K562 (cell line): ENCODE results near the gene CTBP2. TPM values are rescaled to one million over a fixed set of nuclear protein-coding genes. Genes with fewer than 3 reads are reported as not detected.

ENCODE experiments used
- ATF7 ChIP-seq: fragments of 450-650 bp; IDR thresholded peaks from 2 replicates; pipeline ENCODE4 v1.7.1; 2014; ENCODE audit warnings: mild to moderate bottlenecking, moderate library complexity
- CC2D1A ChIP-seq: fragments of 450-650 bp; IDR thresholded peaks from 2 replicates; pipeline ENCODE4 v1.6.1; 2017; ENCODE audit warnings: mild to moderate bottlenecking
- CTBP1 ChIP-seq: fragments of 450-650 bp; IDR thresholded peaks from 2 replicates; pipeline ENCODE4 v1.6.1; 2016; ENCODE audit warnings: borderline replicate concordance
- CUX1 ChIP-seq: fragments of 200-800 bp; sonication (Bioruptor generic); IDR thresholded peaks from 2 replicates; pipeline ENCODE4 v1.6.1; 2016; ENCODE audit warnings: missing genetic modification characterization, missing compliant biosample characterization
- FOSL1 ChIP-seq: fragments of 200-800 bp; sonication (Bioruptor generic); conservative IDR thresholded peaks from 2 replicates; pipeline ENCODE4 v1.6.1; 2016; ENCODE audit warnings: missing genetic modification characterization, missing compliant biosample characterization
- FOXA3 ChIP-seq, 2 experiments: fragments of 450-650 bp in 1 of 2; sonication (generic) in 1 of 2; formaldehyde crosslinking; IDR thresholded peaks in 1 of 2; conservative IDR thresholded peaks in 1 of 2; 2 replicates each; pipeline versions ENCODE4 v1.4.0 to v1.8.0; 2020 to 2022; ENCODE audit warnings: mild to moderate bottlenecking in 2 of 2, missing genetic modification reagents in 1 of 2
- HDAC2 ChIP-seq: fragments of 450-650 bp; IDR thresholded peaks from 2 replicates; pipeline ENCODE4 v1.6.1; 2016; ENCODE audit warnings: mild to moderate bottlenecking
- HNRNPL ChIP-seq: fragments of 200-400 bp; formaldehyde crosslinking; IDR thresholded peaks from 2 replicates; pipeline ENCODE4 v1.6.1; 2017; ENCODE audit warnings: low read depth, mild to moderate bottlenecking, low read length
- KDM1A ChIP-seq, 2 experiments: fragments of 450-650 bp; IDR thresholded peaks; 2 replicates each; pipeline ENCODE4 v1.6.1; 2016; ENCODE audit warnings: mild to moderate bottlenecking in 2 of 2
- MTA2 ChIP-seq: fragments of 450-650 bp; IDR thresholded peaks from 2 replicates; pipeline ENCODE4 v1.6.1; 2016; ENCODE audit warnings: low read depth
- NCOA2 ChIP-seq, 2 experiments: fragments of 450-650 bp; IDR thresholded peaks; 2 replicates each; pipeline ENCODE4 v1.6.1; 2018; ENCODE audit warnings: mild to moderate bottlenecking in 2 of 2, moderate library complexity in 1 of 2; ENCODE audit not compliant: partially characterized antibody in 2 of 2
- NCOR1 ChIP-seq: fragments of 450-650 bp; IDR thresholded peaks from 2 replicates; pipeline ENCODE4 v1.6.1; 2016; ENCODE audit warnings: mild to moderate bottlenecking, moderate library complexity
- NFE2 ChIP-seq: IDR thresholded peaks from 2 replicates; pipeline ENCODE4 v1.6.1; 2014; ENCODE audit warnings: antibody characterized with exemption, low read depth
- PKNOX1 ChIP-seq: fragments of 450-650 bp; IDR thresholded peaks from 2 replicates; pipeline ENCODE4 v1.6.1; 2016
- POLR2AphosphoS5 ChIP-seq: IDR thresholded peaks from 2 replicates; pipeline ENCODE4 v1.6.1; 2011; ENCODE audit warnings: mild to moderate bottlenecking, low read depth, low read length, moderate library complexity; ENCODE audit not compliant: control insufficient read depth, insufficient read depth
- POLR2B ChIP-seq: fragments of 450-650 bp; IDR thresholded peaks from 2 replicates; pipeline ENCODE4 v1.6.1; 2018; ENCODE audit warnings: low read depth; ENCODE audit not compliant: partially characterized antibody
- PTTG1 ChIP-seq: fragments of 450-650 bp; IDR thresholded peaks from 2 replicates; pipeline ENCODE4 v1.6.1; 2016; ENCODE audit warnings: low read depth, mild to moderate bottlenecking, missing genetic modification characterization, missing compliant biosample characterization
- SMARCA4 ChIP-seq: fragments of 450-650 bp; IDR thresholded peaks from 2 replicates; pipeline ENCODE4 v1.6.1; 2016
- TAL1 ChIP-seq: fragments of 450-650 bp; IDR thresholded peaks from 2 replicates; pipeline ENCODE4 v1.6.1; 2016; ENCODE audit warnings: mild to moderate bottlenecking
- TFAP4 ChIP-seq: sonication (generic); formaldehyde crosslinking; IDR thresholded peaks from 2 replicates; pipeline ENCODE4 v1.8.0; 2022; ENCODE audit warnings: missing genetic modification reagents, mild to moderate bottlenecking, moderate library complexity, borderline replicate concordance
- ZFPM2 ChIP-seq: fragments of 250-450 bp; sonication (Bioruptor Pico); IDR thresholded peaks from 2 replicates; pipeline ENCODE4 v1.5.1; 2022; ENCODE audit warnings: mild to moderate bottlenecking
- polyA plus RNA-seq, 8 experiments: library from polyadenylated mRNA; depleted of rRNA in 4 of 8; stranded (reverse) in 5 of 8; unstranded in 3 of 8; fragments of >200 nt; fragmentation: Nextera tagmentation in 2 of 8; fragmentation: Illumina TruSeq in 1 of 8; extraction: Ambion mirVana in 2 of 8; extraction: Trizol in 1 of 8; gene quantifications; 2 replicates each; pipeline versions ENCODE4 v1.2.1 to v1.2.3, GENCODE V29; 2011 to 2014; ENCODE audit warnings: inconsistent platforms in 1 of 8, missing spikeins in 1 of 8
- total RNA-seq, 7 experiments: library from RNA; depleted of rRNA in 6 of 7; stranded (reverse); fragments of >200 nt in 6 of 7; fragmentation: Illumina TruSeq in 2 of 7; extraction: Trizol in 2 of 7; gene quantifications; 2 replicates each; pipeline versions ENCODE4 v1.2.1 to v1.2.3, GENCODE V29; 2011 to 2021; ENCODE audit warnings: low replicate concordance in 1 of 7

Gene CTBP2
- total and polyA plus RNA-seq, 9 of the 15 experiments (the other 6 are each of a cell fraction or from before 2014, with no cell fraction given): 1.3 to 8.8 (median 5.1) TPM

GRCh38 chr10:124946945-124947344 is 213.4 kb downstream of the CTBP2 start (continued):
- peak; percentile 58; the same call in 1 of the 2 replicates for TF ChIP-seq PKNOX1
- peak; percentile 77 for TF ChIP-seq MTA2
- TF ChIP-seq NCOR1: peak; percentile 80
- TF ChIP-seq ZFPM2: no peak
- peak; percentile 74; the same call in 1 of the 2 replicates for TF ChIP-seq SMARCA4
- TF ChIP-seq ATF7: peak; percentile 37; the same call in 1 of the 2 replicates
- TF ChIP-seq CUX1: 0 out of 2 replicates have a peak, but pooled peaks have one; percentile 32
- TF ChIP-seq POLR2B: no peak
- peak; percentile 99 to 100 for TF ChIP-seq FOXA3 (CRISPR knock-in tag; conservative IDR thresholded peaks at IDR 0.05 in 1 of 2, IDR thresholded peaks at IDR 0.05 in 1 of 2)
- no peak for TF ChIP-seq NCOA2 (IDR thresholded peaks at IDR 0.05; ENCODE audit: partially characterized antibody in 2 of 2)
- peak; percentile 86 for TF ChIP-seq TAL1
- TF ChIP-seq CC2D1A: peak; percentile 44; the same call in 1 of the 2 replicates
- TF ChIP-seq KDM1A (IDR thresholded peaks at IDR 0.05): peak; percentile 83 to 89
- 0 out of 2 replicates have a peak, but pooled peaks have one; percentile 26 for TF ChIP-seq NFE2
- peak; percentile 70; the same call in 1 of the 2 replicates for TF ChIP-seq HDAC2
- peak; percentile 20; the same call in 1 of the 2 replicates for TF ChIP-seq TFAP4
- TF ChIP-seq CTBP1: peak; percentile 60; the same call in 1 of the 2 replicates
- TF ChIP-seq HNRNPL: no peak
- TF ChIP-seq POLR2AphosphoS5: peak; percentile 61
- 0 out of 2 replicates have a peak, but pooled peaks have one; percentile 21 for TF ChIP-seq FOSL1 (tag)
- no peak for TF ChIP-seq PTTG1 (tag)
